Measurements from ENCODE around the gene CXCL14.
"Not testable (repeated sequence)": the region's sequence is repeated elsewhere in the genome, so short reads cannot be mapped to it uniquely, and the experiment has no call there.

Gene CXCL14

GRCh38 chr5:135543001-135543484 lies 35.7 kb downstream of the CXCL14 start:
- DNase-seq (ENCODE audit: low spot score) = no peak

- no peak for DNase-seq (ENCODE audit: low spot score)
Observed at GRCh38 chr5:135541807-135542502, 36.8 kb downstream of the CXCL14 start.

- no peak for DNase-seq (ENCODE audit: low spot score)
Observed at GRCh38 chr5:135539430-135540005, 39.3 kb downstream of the CXCL14 start.

GRCh38 chr5:135538261-135538660 lies 40.5 kb downstream of the CXCL14 start:
- DNase-seq (ENCODE audit: low spot score) = no peak

- DNase-seq (ENCODE audit: low spot score) = no peak
Observed at GRCh38 chr5:135537745-135538144, 41.0 kb downstream of the CXCL14 start.

- no peak for DNase-seq (ENCODE audit: low spot score)
Observed at GRCh38 chr5:135537271-135537670, 41.5 kb downstream of the CXCL14 start.

- DNase-seq (ENCODE audit: low spot score) = no peak
Observed at GRCh38 chr5:135535820-135536801, 42.7 kb downstream of the CXCL14 start, which contains the start of gene NEUROG1. Gene NEUROG1 (minus strand): TSS chr5:135535964. CDS start chr5:135535690, 274 bp downstream.

GRCh38 chr5:135535420-135535819 lies 43.4 kb downstream of the CXCL14 start:
- no peak for DNase-seq (ENCODE audit: low spot score)

GRCh38 chr5:135534609-135535419 lies 44.0 kb downstream of the CXCL14 start:
- DNase-seq (ENCODE audit: low spot score) = no peak

GRCh38 chr5:135533794-135534193 lies 45.0 kb downstream of the CXCL14 start:
- DNase-seq (ENCODE audit: low spot score) = no peak

GRCh38 chr5:135533334-135533733 lies 45.5 kb downstream of the CXCL14 start:
- no peak for DNase-seq (ENCODE audit: low spot score)

- not testable (repeated sequence) for DNase-seq (ENCODE audit: low spot score)
Observed at GRCh38 chr5:135529576-135529975, 49.2 kb downstream of the CXCL14 start.

GRCh38 chr5:135526924-135527323 lies 51.9 kb downstream of the CXCL14 start:
- DNase-seq (ENCODE audit: low spot score) = no peak

GRCh38 chr5:135521964-135522363 lies 56.8 kb downstream of the CXCL14 start:
- DNase-seq (ENCODE audit: low spot score) = no peak

Data from left forelimb (tissue), 1 donor.